ENCODE results near the gene DZIP1.

GRCh38 chr13:95607366-95607765 is 37.1 kb downstream of the DZIP1 start:
- TF ChIP-seq CTCF (IDR thresholded peaks at IDR 0.05 in 2 of 3, conservative IDR thresholded peaks at IDR 0.05 in 1 of 3; ENCODE audit: borderline replicate concordance in 1 of 3, insufficient read depth in 1 of 3, low read depth in 2 of 3, low read length in 2 of 3) (no peak), YY1 (IDR thresholded peaks at IDR 0.05; ENCODE audit: extremely low read depth, insufficient replicate concordance, low read depth, low read length) (no peak), ZNF274 (IDR thresholded peaks at IDR 0.05; ENCODE audit: low read depth, low read length) (no peak)

All from HCT116 (cell line).